ENCODE data around the gene KLF1. TPM values are rescaled to one million over a fixed set of nuclear protein-coding genes. Genes with fewer than 3 reads are reported as not detected.
A peak's percentile ranks its signal among the peaks of the same experiment; 100 is the strongest.

The KLF1 gene
- total RNA-seq: not detected in 2 replicates

DNA sequence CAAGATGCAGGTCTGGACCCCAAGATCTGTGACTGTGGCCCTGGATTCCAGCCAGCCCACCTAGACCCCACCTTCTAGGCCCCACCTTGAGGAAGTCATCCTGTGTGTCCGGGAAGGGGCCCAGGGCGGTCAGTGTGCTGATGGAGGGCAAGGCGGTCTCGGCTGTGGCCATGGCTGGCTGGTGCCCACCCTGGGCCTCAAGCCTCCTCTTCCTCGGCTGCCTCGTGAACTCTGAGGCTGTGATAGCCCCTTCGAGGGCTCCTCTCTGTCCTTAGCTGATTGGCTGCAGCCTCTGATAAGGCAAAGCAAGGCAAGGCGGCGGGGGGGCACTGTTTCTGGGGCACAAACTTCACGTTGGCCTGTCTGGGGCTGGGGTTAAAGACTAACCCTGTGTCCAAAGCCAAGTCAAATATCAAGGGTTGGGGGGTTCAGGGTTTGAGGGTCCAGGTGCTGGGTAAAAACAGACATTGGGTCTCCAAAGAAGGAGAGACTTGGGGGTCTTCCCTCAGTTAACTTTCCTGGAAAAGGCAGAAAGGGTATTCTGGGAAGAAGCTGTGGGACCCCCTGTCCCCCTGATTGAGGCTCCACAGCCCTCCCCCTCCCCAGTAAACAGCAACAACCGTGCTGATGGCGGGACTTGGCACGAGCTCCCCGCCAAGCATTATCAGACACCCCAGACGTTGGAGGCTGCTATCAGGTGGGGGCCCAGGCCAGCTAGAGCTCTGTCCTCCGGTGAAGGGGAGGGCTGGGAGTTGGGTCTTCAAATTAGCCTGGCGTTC lies at the start of gene KLF1:
Gene KLF1, minus strand, starts transcription at position 233 of the 779 bp plus-strand sequence. Its CDS starts 61 bp downstream, at position 172.

DNA sequence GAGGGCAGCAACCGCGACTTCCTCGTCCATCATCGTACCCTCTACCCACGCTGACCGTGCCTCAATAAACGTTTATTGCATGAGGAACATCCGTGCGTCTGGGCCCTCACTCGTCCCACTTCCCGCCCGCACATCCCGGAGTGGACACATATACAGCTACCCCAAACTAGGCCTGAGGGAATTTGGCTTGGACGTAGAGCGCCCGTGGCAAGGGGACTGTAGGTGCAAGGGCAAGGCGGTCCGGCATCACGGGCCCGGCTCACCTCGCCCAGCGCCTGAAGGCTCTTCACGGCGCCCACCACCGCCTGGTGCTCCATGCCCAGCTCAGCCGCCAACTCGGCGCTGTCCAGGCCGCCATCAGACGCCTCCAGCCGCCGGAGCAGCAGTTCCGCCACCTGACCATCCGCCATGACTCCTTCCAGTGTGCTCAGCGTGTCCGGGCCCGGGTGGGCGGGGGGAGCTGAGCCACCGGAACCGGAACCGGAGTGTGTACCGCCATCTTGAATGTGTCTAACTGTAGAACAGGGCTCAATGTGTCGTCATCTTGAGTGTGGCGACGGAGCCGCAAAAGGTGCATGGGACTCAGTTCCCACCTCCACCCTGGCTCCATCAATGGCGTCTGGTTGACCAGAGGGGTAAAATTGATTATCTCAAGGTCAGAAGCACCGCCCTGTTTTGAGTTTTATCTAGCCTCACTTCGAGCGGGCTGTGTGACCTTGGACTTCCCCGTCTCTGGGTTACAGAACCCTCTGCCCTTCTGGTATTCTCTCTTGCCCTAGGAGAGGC lies 46.5 kb upstream of the KLF1 start, which contains the start of gene FARSA:
Gene FARSA, minus strand, starts transcription at position 425 of the 786 bp plus-strand sequence. Its CDS starts 15 bp downstream, at position 410.

DNA sequence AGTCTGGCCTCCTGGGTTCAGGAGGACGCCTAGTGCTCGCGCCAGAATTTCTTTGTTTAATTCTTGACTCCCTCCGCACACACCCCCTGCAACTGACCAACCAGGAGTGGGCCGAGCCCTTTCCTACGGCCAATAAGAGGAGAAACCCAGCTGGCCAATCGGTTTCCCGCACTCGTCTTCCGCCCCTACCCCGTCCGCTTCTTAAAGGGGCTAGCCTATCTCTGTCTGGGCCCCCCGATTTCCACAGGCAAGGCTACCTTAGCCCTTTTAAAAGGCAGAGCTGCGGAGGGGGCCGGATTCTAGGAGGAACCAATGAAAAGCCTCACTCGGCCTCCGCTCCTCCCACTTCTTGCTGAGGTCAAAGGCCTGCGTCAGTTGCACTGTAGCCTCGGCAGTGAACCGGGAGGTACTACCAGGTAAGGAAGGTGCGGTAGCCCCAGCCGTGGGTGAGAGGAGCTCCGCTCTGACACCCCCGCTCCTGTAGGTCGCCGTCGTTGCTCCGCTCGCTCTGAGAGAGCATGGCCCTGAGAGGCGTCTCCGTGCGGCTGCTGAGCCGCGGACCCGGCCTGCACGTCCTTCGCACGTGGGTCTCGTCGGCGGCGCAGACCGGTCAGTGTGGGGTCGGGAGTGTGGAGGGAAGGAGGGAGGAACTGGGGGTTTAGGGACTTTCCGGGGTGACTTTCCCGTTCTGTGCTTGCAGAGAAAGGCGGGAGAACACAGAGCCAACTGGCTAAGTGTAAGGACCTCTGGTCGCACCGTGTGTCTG lies 4.0 kb upstream of the KLF1 start, which contains the start of gene GCDH:
Gene GCDH, plus strand, starts transcription at position 374 of the 766 bp plus-strand sequence. Its CDS starts 145 bp downstream, at position 519.

DNA sequence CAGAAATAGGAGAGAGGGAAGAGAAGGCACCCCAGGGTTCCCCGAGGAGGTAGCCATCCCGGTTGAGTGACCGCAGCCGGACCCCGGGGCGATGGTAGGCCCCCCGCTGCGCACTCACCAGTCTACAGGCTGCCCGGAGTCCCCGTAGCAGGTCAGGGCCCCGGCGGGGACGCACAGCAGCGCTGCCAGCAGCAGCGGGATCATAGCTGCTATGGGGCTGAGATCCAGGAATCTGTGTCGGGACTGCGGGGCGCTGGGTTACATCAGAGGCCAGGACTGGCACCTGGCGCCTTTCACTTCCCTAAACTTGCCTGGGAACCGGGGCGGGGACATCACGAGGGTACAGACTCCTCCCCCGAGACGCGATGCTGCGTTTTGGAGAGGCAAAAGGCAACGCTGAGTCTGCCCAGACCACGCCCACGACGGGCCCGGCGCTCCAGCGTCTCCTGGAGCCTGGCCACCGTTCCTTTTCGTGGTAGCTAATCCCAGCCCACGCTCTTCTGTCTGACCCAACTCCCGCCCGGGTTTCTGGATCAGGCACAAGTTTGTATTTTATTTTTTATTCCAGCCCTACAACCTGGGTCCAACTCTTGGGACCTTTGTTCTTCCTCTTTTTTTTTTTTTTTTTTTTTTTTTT lies 5.7 kb downstream of the KLF1 start, which contains the start of gene DNASE2:
Gene DNASE2, minus strand, starts transcription at position 278 of the 637 bp plus-strand sequence. Its CDS starts 74 bp downstream, at position 204.

DNA sequence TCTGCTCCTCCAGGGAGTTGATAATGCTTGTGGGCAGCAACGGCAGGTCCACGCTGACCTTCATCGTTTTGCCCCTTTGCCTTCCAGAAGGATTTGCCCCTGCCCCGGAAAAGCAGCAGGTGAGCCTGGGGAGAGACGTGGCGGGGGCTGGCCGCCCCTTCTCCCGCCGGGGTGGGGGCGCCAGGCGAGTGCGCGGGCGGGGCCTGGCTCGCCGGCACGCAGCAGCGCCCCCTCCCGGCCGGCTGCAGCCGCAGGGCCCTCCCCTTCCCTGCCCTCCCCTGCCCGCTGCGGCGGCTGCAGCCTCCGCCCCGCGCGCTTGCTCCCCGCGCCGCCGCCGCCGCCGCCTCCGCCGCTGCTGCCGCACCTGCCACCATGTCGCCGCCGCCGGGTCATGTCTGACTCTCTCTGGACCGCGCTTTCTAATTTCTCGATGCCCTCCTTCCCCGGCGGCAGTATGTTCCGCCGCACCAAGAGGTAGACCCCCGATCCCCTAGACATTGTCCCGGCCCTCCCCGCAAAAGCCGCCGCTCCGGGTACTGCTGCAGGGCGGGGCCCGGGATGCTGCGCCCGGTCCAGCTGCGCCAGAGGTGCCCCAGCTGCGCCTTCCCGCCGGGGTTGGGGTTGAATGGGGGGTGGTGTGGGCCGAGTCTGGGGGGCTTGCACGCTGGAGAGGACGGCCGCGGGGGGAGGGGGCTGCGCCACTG lies 48.7 kb downstream of the KLF1 start, which contains the start of gene MAST1:
Gene MAST1, plus strand, starts transcription at position 334 of the 704 bp plus-strand sequence. Its CDS starts 58 bp downstream, at position 392.

DNA sequence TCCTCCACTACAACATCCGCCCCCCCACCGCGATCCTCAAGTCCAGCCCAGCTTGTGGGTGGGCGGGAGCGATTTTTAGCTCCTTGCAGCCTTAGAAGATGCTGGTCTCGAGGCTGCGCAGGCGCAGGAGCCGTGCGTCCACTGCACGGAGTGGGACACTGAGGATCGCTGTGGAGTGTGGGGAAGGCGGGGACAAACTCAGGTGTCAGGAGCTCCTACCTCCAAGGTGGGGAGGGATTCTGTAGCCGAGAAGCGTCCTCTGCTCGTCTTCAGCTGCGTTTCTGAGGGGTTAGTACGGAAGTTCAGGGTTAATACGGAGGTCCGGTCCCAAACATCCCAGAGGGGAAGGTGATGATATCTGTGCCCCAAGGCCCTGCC lies 52.4 kb downstream of the KLF1 start, which contains the start of gene RTBDN:
Gene RTBDN, minus strand, starts transcription at position 14 of the 378 bp plus-strand sequence. CDS start 4,600 bp downstream, outside the sequence.

Small RNA genes within 50 kb of the gene (small RNA-seq; reads per million reads assigned to genes)
- gene MIR5695: 0.76 reads per million, percentile 29 among the genes with 10 or more reads in this experiment
- gene MIR6794: not detected

Other genes with a start within 250 kb of the KLF1 start
- gene MAN2B1, start 220.5 kb downstream of the KLF1 start, total RNA-seq: 35.5 and 40.5 TPM in 2 replicates
- 6.5 and 6.7 TPM in 2 replicates for gene WDR83, start 220.4 kb downstream of the KLF1 start, total RNA-seq
- gene DHPS, start 205.3 kb downstream of the KLF1 start, total RNA-seq: 31.4 and 38.3 TPM in 2 replicates
- gene GNG14, start 199.2 kb downstream of the KLF1 start, total RNA-seq: not detected in 2 replicates
- 4.8 and 9.8 TPM in 2 replicates for gene FBXW9, start 190.6 kb downstream of the KLF1 start, total RNA-seq
- gene TNPO2, start 163.3 kb downstream of the KLF1 start, total RNA-seq: 40.3 and 44.4 TPM in 2 replicates
- gene TRIR, start 152.5 kb downstream of the KLF1 start, total RNA-seq: 122 and 133 TPM in 2 replicates
- 75.5 and 78.6 TPM in 2 replicates for gene GET3, start 149.7 kb downstream of the KLF1 start, total RNA-seq
- not detected in 2 replicates for gene BEST2, start 135.4 kb downstream of the KLF1 start, total RNA-seq
- 17.4 and 17.8 TPM in 2 replicates for gene HOOK2, start 111.6 kb downstream of the KLF1 start, total RNA-seq
- gene JUNB, start 95.7 kb downstream of the KLF1 start, total RNA-seq: 137 and 196 TPM in 2 replicates
- 169 and 213 TPM in 2 replicates for gene PRDX2, start 85.4 kb downstream of the KLF1 start, total RNA-seq
- not detected in 2 replicates for gene THSD8, start 85.1 kb downstream of the KLF1 start, total RNA-seq
- 13.2 and 14.3 TPM in 2 replicates for gene RNASEH2A, start 80.6 kb downstream of the KLF1 start, total RNA-seq
- not detected in 2 replicates for gene RTBDN, start 52.6 kb downstream of the KLF1 start, total RNA-seq
- gene MAST1, start 48.7 kb downstream of the KLF1 start, total RNA-seq: 0.11 and 0.13 TPM in 2 replicates
- gene DNASE2, start 5.8 kb downstream of the KLF1 start, total RNA-seq: 33.2 and 36.1 TPM in 2 replicates
- gene GCDH, start 4.0 kb upstream of the KLF1 start, total RNA-seq: 21.2 and 26.3 TPM in 2 replicates
- gene SYCE2, start 32.1 kb upstream of the KLF1 start, total RNA-seq: 0.22 TPM in 1 of 2 replicates, not detected in the other
- gene FARSA, start 46.5 kb upstream of the KLF1 start, total RNA-seq: 28.4 and 31.1 TPM in 2 replicates
- gene CALR, start 51.4 kb upstream of the KLF1 start, total RNA-seq: 2,132 and 2,659 TPM in 2 replicates
- 49.3 and 58.9 TPM in 2 replicates for gene RAD23A, start 58.7 kb upstream of the KLF1 start, total RNA-seq
- gene GADD45GIP1, start 70.0 kb upstream of the KLF1 start, total RNA-seq: 23.0 and 23.5 TPM in 2 replicates
- gene DAND5, start 82.4 kb upstream of the KLF1 start, total RNA-seq: 0.11 TPM in 1 of 2 replicates, not detected in the other
- 137 and 150 TPM in 2 replicates for gene NFIX, start 108.3 kb upstream of the KLF1 start, total RNA-seq
- gene LYL1, start 215.7 kb upstream of the KLF1 start, total RNA-seq: 1.3 and 1.4 TPM in 2 replicates
- 18.8 and 21.3 TPM in 2 replicates for gene TRMT1, start 229.5 kb upstream of the KLF1 start, total RNA-seq
- 37.5 and 39.7 TPM in 2 replicates for gene NACC1, start 231.1 kb upstream of the KLF1 start, total RNA-seq